ENCODE measurements around the gene ROCK2.
A peak's percentile ranks its signal among the peaks of the same experiment; 100 is the strongest.

Gene ROCK2

GRCh38 chr2:11366326-11366741 is 21.9 kb upstream of the ROCK2 start:
- no peak for DNase-seq

GRCh38 chr2:11365096-11365879 is 20.9 kb upstream of the ROCK2 start:
- DNase-seq: no peak

GRCh38 chr2:11364565-11364887 is 20.1 kb upstream of the ROCK2 start:
- DNase-seq: no peak

GRCh38 chr2:11363868-11364564 is 19.6 kb upstream of the ROCK2 start:
- DNase-seq: no peak

GRCh38 chr2:11359865-11360264 is 15.4 kb upstream of the ROCK2 start:
- no peak for DNase-seq

- no peak for DNase-seq
Measured at GRCh38 chr2:11357428-11357972, 13.1 kb upstream of the ROCK2 start.

- no peak for DNase-seq
Measured at GRCh38 chr2:11356764-11357163, 12.3 kb upstream of the ROCK2 start.

GRCh38 chr2:11355194-11356053 is 11.0 kb upstream of the ROCK2 start:
- no peak for DNase-seq

GRCh38 chr2:11354363-11355154 is 10.1 kb upstream of the ROCK2 start:
- no peak for DNase-seq

- DNase-seq: no peak
Measured at GRCh38 chr2:11352781-11353537, 8.5 kb upstream of the ROCK2 start.

- no peak for DNase-seq
Measured at GRCh38 chr2:11348209-11348749, 3.8 kb upstream of the ROCK2 start.

GRCh38 chr2:11347403-11347959 is 3.0 kb upstream of the ROCK2 start:
- no peak for DNase-seq

- no peak for DNase-seq
Measured at GRCh38 chr2:11346023-11346482, 1.6 kb upstream of the ROCK2 start.

GRCh38 chr2:11344956-11345677 is 681 bp upstream of the ROCK2 start:
- DNase-seq: no peak

- peak; percentile 36 for DNase-seq
Measured at GRCh38 chr2:11343650-11344341, 640 bp downstream of the ROCK2 start.

- DNase-seq: no peak
Measured at GRCh38 chr2:11343368-11343649, 1.1 kb downstream of the ROCK2 start.

- peak; percentile 33 for DNase-seq
Measured at GRCh38 chr2:11342551-11343367, 1.7 kb downstream of the ROCK2 start.

- DNase-seq: no peak
Measured at GRCh38 chr2:11340717-11341116, 3.7 kb downstream of the ROCK2 start.

GRCh38 chr2:11339508-11340083 is 4.8 kb downstream of the ROCK2 start:
- DNase-seq: no peak

All from activated CD4-positive, alpha-beta T cell treated with anti-CD3 and anti-CD28 coated beads, Interleukin-2, amount 50 U/mL, for 16 hours (primary cell).